Non-pigmented ciliary epithelial cell (primary cell): ENCODE measurements around the gene TNFRSF13B.
"Not testable (repeated sequence)": the region's sequence is repeated elsewhere in the genome, so short reads cannot be mapped to it uniquely, and the experiment has no call there.

Experiments used
- DNase-seq: peaks from one replicate; pipeline ENCODE4 v3.0.0-alpha.2; 2010; ENCODE audit warnings: low read depth

The TNFRSF13B gene

GRCh38 chr17:17004997-17005614 lies 33.2 kb upstream of the TNFRSF13B start:
- not testable (repeated sequence) for DNase-seq

- no peak for DNase-seq
Measured at GRCh38 chr17:17004251-17004996, 32.5 kb upstream of the TNFRSF13B start.

- not testable (repeated sequence) for DNase-seq
Measured at GRCh38 chr17:17002731-17003715, 31.1 kb upstream of the TNFRSF13B start.

GRCh38 chr17:17001874-17002520 lies 30.1 kb upstream of the TNFRSF13B start:
- no peak for DNase-seq

GRCh38 chr17:17001076-17001777 lies 29.3 kb upstream of the TNFRSF13B start:
- DNase-seq: no peak

GRCh38 chr17:16999931-17000625 lies 28.2 kb upstream of the TNFRSF13B start:
- no peak for DNase-seq

GRCh38 chr17:16997514-16998429 lies 25.9 kb upstream of the TNFRSF13B start:
- DNase-seq: no peak

GRCh38 chr17:16996726-16997125 lies 24.8 kb upstream of the TNFRSF13B start:
- DNase-seq: not testable (repeated sequence)

- no peak for DNase-seq
Measured at GRCh38 chr17:16995930-16996329, 24.0 kb upstream of the TNFRSF13B start.

GRCh38 chr17:16994631-16995030 lies 22.7 kb upstream of the TNFRSF13B start:
- DNase-seq: no peak

- DNase-seq: no peak
Measured at GRCh38 chr17:16991349-16992009, 19.6 kb upstream of the TNFRSF13B start.

GRCh38 chr17:16989953-16990860 lies 18.3 kb upstream of the TNFRSF13B start:
- no peak for DNase-seq

GRCh38 chr17:16989230-16989952 lies 17.5 kb upstream of the TNFRSF13B start:
- DNase-seq: no peak

GRCh38 chr17:16988749-16989229 lies 16.9 kb upstream of the TNFRSF13B start:
- DNase-seq: no peak

- DNase-seq: peak; percentile 44
Measured at GRCh38 chr17:16987830-16988601, 16.1 kb upstream of the TNFRSF13B start.
